Endothelial cell (in vitro differentiated cells): ENCODE results near the gene RIN1. TPM values are rescaled to one million over a fixed set of nuclear protein-coding genes. Genes with fewer than 3 reads are reported as not detected.
A peak's percentile ranks its signal among the peaks of the same experiment; 100 is the strongest.

Source experiments
- DNase-seq: peaks from one replicate; pipeline ENCODE4 v3.0.0; 2021; ENCODE audit warnings: low spot score
- H3K27ac Mint-ChIP-seq: one replicate; pipeline ENCODE4 v1.8.0; 2021; ENCODE audit warnings: mixed read lengths, inconsistent platforms; ENCODE audit not compliant: unreplicated experiment
- H3K27me3 Mint-ChIP-seq: one replicate; pipeline ENCODE4 v1.8.0; 2021; ENCODE audit warnings: mild to moderate bottlenecking, moderate library complexity, mixed read lengths, inconsistent platforms; ENCODE audit not compliant: unreplicated experiment
- H3K36me3 Mint-ChIP-seq: one replicate; pipeline ENCODE4 v1.8.0; 2021; ENCODE audit warnings: mild to moderate bottlenecking, low read depth, mixed read lengths, inconsistent platforms; ENCODE audit not compliant: unreplicated experiment
- H3K4me1 Mint-ChIP-seq: one replicate; pipeline ENCODE4 v1.8.0; 2021; ENCODE audit warnings: mild to moderate bottlenecking, mixed read lengths, inconsistent platforms; ENCODE audit not compliant: unreplicated experiment
- H3K4me3 Mint-ChIP-seq: one replicate; pipeline ENCODE4 v1.8.0; 2021; ENCODE audit warnings: mild to moderate bottlenecking, mixed read lengths, inconsistent platforms; ENCODE audit not compliant: unreplicated experiment
- H3K9me3 Mint-ChIP-seq: one replicate; pipeline ENCODE4 v1.8.0; 2021; ENCODE audit warnings: mixed read lengths, inconsistent platforms; ENCODE audit not compliant: unreplicated experiment
- total RNA-seq: library from RNA; stranded (reverse); fragmentation: NEBNext Ultra II Directional; extraction: Animal tissue kit (Norgen Biotek cat#: 25700); gene quantifications from one replicate; pipeline ENCODE4 v1.2.1, GENCODE V29; 2021; ENCODE audit not compliant: unreplicated experiment
- TF ChIP-seq, protein P1 (sequence below): fragments of 200-600 bp; sonication (generic); IDR thresholded peaks from one replicate; pipeline ENCODE4 v1.5.0; 2021; ENCODE audit warnings: antibody characterized with exemption; ENCODE audit not compliant: unreplicated experiment

Gene RIN1
- total RNA-seq, 1 donor from 2014 or later, result 4.8 TPM

DNA sequence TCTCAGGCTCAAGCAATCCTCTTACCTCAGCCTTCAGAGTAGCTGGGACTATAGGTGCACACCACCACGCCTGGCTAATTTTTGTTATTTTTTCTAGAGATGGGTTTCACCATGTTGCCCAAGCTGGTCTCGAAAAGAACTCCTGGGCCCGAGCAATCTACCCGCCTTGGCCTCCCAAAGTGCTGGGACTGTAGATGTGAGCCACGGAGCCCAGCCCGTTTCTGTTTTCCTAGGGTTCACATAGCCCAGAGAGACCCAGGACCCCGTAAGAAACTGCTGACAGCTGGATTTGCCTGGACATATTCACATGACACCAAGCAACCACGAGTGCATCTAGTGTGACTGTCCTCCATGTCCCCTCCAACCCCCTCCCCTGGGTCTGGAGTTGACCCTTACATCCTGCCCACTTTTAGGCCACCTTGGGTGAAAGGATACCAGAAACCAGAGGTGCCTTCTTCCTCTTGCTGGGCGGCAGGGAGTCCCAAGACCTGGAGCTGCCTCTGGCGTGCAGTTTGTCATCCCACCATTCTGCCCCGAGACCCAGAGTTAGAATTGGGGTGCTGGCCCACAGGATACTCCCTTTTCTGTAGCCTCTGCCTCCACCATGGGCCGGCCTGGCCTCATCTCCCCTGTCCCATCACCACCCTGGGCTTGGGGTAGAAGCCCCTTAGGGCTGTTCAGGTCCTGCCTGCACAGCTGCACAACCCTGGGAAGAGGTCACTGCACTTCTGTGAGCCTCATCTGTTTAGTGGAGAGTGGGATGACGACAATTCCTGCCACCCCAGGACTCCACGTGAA is 3.7 kb upstream of the RIN1 start:
- H3K27ac Mint-ChIP-seq, result no peak overlapping the region
- TF ChIP-seq, protein P1, sequence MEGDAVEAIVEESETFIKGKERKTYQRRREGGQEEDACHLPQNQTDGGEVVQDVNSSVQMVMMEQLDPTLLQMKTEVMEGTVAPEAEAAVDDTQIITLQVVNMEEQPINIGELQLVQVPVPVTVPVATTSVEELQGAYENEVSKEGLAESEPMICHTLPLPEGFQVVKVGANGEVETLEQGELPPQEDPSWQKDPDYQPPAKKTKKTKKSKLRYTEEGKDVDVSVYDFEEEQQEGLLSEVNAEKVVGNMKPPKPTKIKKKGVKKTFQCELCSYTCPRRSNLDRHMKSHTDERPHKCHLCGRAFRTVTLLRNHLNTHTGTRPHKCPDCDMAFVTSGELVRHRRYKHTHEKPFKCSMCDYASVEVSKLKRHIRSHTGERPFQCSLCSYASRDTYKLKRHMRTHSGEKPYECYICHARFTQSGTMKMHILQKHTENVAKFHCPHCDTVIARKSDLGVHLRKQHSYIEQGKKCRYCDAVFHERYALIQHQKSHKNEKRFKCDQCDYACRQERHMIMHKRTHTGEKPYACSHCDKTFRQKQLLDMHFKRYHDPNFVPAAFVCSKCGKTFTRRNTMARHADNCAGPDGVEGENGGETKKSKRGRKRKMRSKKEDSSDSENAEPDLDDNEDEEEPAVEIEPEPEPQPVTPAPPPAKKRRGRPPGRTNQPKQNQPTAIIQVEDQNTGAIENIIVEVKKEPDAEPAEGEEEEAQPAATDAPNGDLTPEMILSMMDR, result no peak
- H3K36me3 Mint-ChIP-seq, result peaks cover 21% of the 10 kb centered on the region
- peaks cover 17% of the 10 kb centered on the region for H3K27me3 Mint-ChIP-seq
- H3K4me1 Mint-ChIP-seq, result peaks cover 18% of the 10 kb centered on the region
- no peak overlapping the region for H3K4me3 Mint-ChIP-seq
- no peak for DNase-seq
- no peaks in the 10 kb centered on the region for H3K9me3 Mint-ChIP-seq

DNA sequence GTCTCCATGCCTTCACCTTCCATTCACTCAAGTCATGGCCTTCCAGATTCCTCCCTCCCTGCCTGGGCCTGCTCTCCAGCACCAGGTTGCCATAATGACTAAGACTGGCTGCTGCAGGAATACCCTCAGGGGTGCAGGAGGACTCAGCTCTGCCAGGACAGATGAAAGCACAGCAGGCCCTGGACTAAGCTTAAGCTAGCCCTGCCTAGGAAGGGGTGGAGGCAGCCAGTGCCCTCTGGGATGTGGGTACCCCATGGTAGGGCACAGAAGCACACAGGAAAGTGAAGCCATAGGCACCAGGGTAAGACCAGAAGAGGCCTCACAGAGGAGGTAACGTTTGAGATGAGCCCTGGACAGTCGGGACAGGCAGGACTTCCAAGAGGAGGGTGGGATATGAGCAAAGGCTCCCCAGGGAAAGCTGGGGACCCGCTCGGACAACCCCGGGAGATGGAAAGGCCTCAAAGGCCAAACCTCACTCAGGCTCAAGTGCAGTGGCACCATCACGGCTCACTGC is 3.0 kb upstream of the RIN1 start:
- TF ChIP-seq, protein P1, result no peak
- H3K4me3 Mint-ChIP-seq, result peak overlapping the region; percentile 62
- no peak for DNase-seq
- peaks cover 17% of the 10 kb centered on the region for H3K27me3 Mint-ChIP-seq
- H3K4me1 Mint-ChIP-seq, result peaks cover 11% of the 10 kb centered on the region
- no peaks in the 10 kb centered on the region for H3K9me3 Mint-ChIP-seq
- H3K36me3 Mint-ChIP-seq, result peaks cover 21% of the 10 kb centered on the region
- no peak overlapping the region for H3K27ac Mint-ChIP-seq

DNA sequence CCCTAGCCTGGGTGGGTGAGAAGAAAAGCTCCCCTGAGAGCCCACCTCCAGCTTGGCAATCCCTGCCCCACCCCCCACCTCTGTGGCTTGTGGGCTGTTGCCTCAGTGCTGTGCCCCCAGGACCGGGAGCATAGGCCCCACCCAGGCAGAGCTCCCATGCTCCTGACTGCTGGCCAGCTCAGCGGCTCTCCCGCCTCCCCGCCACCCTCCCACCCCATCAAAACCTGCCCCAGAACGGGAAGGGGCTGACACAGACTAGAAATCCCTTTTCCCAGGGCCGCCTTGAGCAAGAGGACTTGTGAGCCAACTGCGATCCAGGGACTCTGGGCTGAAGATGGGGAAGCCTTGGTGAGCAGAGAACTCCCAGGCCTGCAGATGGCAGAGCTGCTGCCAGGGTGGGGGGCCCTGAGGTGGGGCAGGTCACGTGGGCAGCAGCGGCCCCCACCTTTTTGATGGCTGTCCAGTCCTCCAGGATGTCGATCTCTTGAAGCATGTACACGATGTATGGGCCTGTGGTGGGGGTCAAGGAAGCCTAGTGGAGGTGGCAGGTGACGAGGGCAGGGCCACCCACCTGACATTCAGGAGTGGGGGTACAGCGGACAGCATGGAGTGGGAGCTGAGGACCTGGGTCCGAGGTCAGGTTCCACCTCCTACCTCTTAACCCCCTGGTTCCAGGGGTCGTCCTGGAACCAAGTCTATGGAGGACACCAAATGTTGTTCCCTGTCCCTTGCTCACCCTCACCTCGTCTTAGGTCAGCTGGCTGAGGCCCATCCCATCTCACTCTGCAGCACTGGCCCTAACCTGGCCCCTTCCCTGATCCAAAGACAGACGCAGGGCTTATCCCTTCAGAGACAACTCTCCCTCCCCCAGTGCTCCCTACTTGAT is 2.3 kb upstream of the RIN1 start:
- H3K9me3 Mint-ChIP-seq, result no peaks in the 10 kb centered on the region
- peaks cover 7% of the 10 kb centered on the region for H3K4me1 Mint-ChIP-seq
- TF ChIP-seq, protein P1, result no peak
- H3K27ac Mint-ChIP-seq, result no peak overlapping the region
- peak overlapping the region; percentile 62 for H3K4me3 Mint-ChIP-seq
- H3K27me3 Mint-ChIP-seq, result peaks cover 15% of the 10 kb centered on the region
- no peak for DNase-seq
- peaks cover 21% of the 10 kb centered on the region for H3K36me3 Mint-ChIP-seq

DNA sequence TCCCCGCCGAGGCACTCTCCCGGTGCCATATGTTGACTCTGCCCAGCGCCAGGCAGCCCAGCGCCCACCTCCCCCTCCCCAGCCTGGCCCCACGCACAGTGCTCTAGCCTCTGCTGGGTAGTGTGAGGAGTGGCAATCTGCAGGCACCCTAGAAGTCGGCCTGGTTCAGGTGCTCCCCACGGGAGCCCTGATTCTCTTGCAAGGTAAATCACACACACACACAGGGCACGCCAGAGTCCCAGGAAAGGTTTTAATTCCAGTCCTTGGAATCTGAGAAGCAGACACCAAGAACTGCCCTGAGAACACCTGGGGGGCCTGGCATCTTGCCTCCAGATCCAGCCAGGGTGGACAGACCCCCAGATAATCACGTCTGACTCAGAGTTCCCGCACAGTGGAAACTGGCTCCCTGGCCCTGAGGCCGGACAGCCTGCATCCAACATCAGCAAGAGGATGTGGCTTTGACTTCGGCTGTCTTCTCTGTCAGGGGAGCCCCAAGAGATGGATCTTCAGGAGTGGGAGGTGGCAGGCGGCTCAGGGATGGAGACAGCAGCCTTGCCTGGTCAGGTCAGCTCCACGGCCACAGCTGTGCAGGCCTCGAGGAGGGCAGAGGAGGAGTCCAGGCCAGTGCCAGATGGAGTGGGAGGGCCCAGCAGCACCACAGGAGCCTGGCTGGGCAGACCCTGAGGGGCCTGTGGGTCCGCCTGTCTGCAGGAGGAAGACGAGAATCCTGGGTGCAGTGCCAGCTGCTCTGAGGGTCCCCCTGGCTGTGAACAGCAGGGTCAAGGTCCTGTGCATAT is 1.1 kb upstream of the RIN1 start:
- Mint-ChIP-seq H3K4me3 (no peak overlapping the region), H3K27me3 (peaks cover 16% of the 10 kb centered on the region), H3K4me1 (peaks cover 7% of the 10 kb centered on the region), H3K36me3 (peaks cover 15% of the 10 kb centered on the region), H3K9me3 (no peaks in the 10 kb centered on the region), H3K27ac (peak overlapping the region; percentile 74)
- TF ChIP-seq, protein P1, result no peak
- no peak for DNase-seq
